B cell (primary cell): ENCODE measurements around the gene FGF21. TPM values are rescaled to one million over a fixed set of nuclear protein-coding genes. Genes with fewer than 3 reads are reported as not detected.
A peak's percentile ranks its signal among the peaks of the same experiment; 100 is the strongest.

Source experiments
- ATAC-seq: fragments of 200-7000 bp; cut with Tn5 transposase; one replicate; pipeline ENCODE4 v1.10.0; 2021; ENCODE audit warnings: low read depth, mild to moderate bottlenecking, moderate number of reproducible peaks, moderate library complexity
- CTCF ChIA-PET: fragments of 350-600 bp; sonication (Branson Sonifier 250); formaldehyde crosslinking; loops from one replicate; lab custom pipeline; 2021; ENCODE audit warnings: antibody characterized with exemption, inconsistent platforms; lab: Charles Lee
- POLR2A ChIA-PET: fragments of 350-600 bp; sonication (Branson Sonifier 250); formaldehyde crosslinking; loops from one replicate; lab custom pipeline; 2021; ENCODE audit warnings: antibody characterized with exemption; lab: Charles Lee
- DNase-seq: peaks from one replicate; pipeline ENCODE4 v3.0.0; 2013
- H2AFZ ChIP-seq: 2 replicates; pipeline ENCODE4 v1.6.1; 2012; ENCODE audit warnings: mild to moderate bottlenecking, low read depth, low read length; ENCODE audit not compliant: insufficient read depth, poor library complexity, severe bottlenecking
- H3K27ac ChIP-seq, 2 donors: 1 replicate in 1 of 2; 2 replicates in 1 of 2; pipeline ENCODE4 v1.5.1; 2012 to 2013; ENCODE audit warnings: low read length in 2 of 2, mild to moderate bottlenecking in 2 of 2, moderate library complexity in 1 of 2
- H3K27me3 ChIP-seq, 4 experiments: fragments of 200-600 bp in 1 of 4; sonication (generic) in 1 of 4; replicated peaks in 1 of 4; 1 replicate in 2 of 4; 2 replicates in 2 of 4; pipeline versions ENCODE4 v1.6.1 to v1.7.0; 2013 to 2016; ENCODE audit warnings: low read length in 3 of 4, mild to moderate bottlenecking in 2 of 4, mixed read lengths in 1 of 4, moderate library complexity in 1 of 4; ENCODE audit not compliant: insufficient read depth in 4 of 4, control insufficient read depth in 3 of 4; ENCODE audit errors: control extremely low read depth in 1 of 4
- H3K36me3 ChIP-seq, 2 experiments: replicated peaks in 1 of 2; 1 replicate in 1 of 2; 2 replicates in 1 of 2; pipeline versions ENCODE4 v1.6.1 to v1.7.1; 2013; ENCODE audit warnings: low read length in 1 of 2; ENCODE audit not compliant: insufficient read depth in 2 of 2, control insufficient read depth in 1 of 2; ENCODE audit errors: control extremely low read depth in 1 of 2, extremely low read depth in 1 of 2
- H3K4me1 ChIP-seq, 2 donors: fragments of 200-600 bp in 1 of 2; sonication (generic) in 1 of 2; 1 replicate in 1 of 2; 2 replicates in 1 of 2; pipeline versions ENCODE4 v1.5.1 to v1.6.1; 2013 to 2017; ENCODE audit warnings: low read length in 2 of 2; ENCODE audit not compliant: control insufficient read depth in 2 of 2, insufficient read depth in 2 of 2
- H3K4me2 ChIP-seq: replicated peaks from 2 replicates; pipeline ENCODE3; 2012; ENCODE audit warnings: mild to moderate bottlenecking, low read depth, low read length; ENCODE audit not compliant: poor library complexity, severe bottlenecking
- H3K4me3 ChIP-seq, 5 experiments: fragments of 200-600 bp in 1 of 5; sonication (generic) in 1 of 5; 1 replicate in 3 of 5; 2 replicates in 2 of 5; pipeline versions ENCODE4 v1.5.1 to v1.7.0; 2011 to 2016; ENCODE audit warnings: low read length in 4 of 5, mild to moderate bottlenecking in 4 of 5, low read depth in 2 of 5, control low read depth in 1 of 5, moderate library complexity in 1 of 5; ENCODE audit not compliant: insufficient read depth in 1 of 5; ENCODE audit errors: control extremely low read depth in 1 of 5, extremely low read depth in 1 of 5
- H3K79me2 ChIP-seq: fragments of 200-600 bp; sonication (generic); one replicate; pipeline ENCODE4 v1.6.0; 2016; ENCODE audit warnings: low read length; ENCODE audit not compliant: control insufficient read depth, insufficient read depth
- H3K9ac ChIP-seq: fragments of 200-600 bp; sonication (generic); 2 replicates; pipeline ENCODE4 v1.6.1; 2017; ENCODE audit warnings: mild to moderate bottlenecking, low read length, moderate library complexity
- H3K9me3 ChIP-seq, 3 donors: one replicate each; pipeline versions ENCODE4 v1.6.1 to v1.7.1; 2013; ENCODE audit warnings: low read length in 2 of 3; ENCODE audit not compliant: control insufficient read depth in 2 of 3, insufficient read depth in 1 of 3; ENCODE audit errors: control extremely low read depth in 1 of 3
- H4K20me1 ChIP-seq: 2 replicates; pipeline ENCODE4 v1.6.0; 2012; ENCODE audit warnings: mild to moderate bottlenecking, low read length; ENCODE audit not compliant: insufficient read depth, control insufficient read depth, poor library complexity, severe bottlenecking
- H3K27ac Mint-ChIP-seq: one replicate; pipeline ENCODE4 v1.8.0; 2021; ENCODE audit warnings: mixed read lengths
- H3K27me3 Mint-ChIP-seq: one replicate; pipeline ENCODE4 v1.8.0; 2021; ENCODE audit warnings: mixed read lengths
- H3K4me1 Mint-ChIP-seq: one replicate; pipeline ENCODE4 v1.8.0; 2021; ENCODE audit warnings: mixed read lengths
- H3K4me3 Mint-ChIP-seq: one replicate; pipeline ENCODE4 v1.8.0; 2021; ENCODE audit warnings: mixed read lengths
- H3K9me3 Mint-ChIP-seq: one replicate; pipeline ENCODE4 v1.8.0; 2022; ENCODE audit warnings: mixed read lengths; ENCODE audit not compliant: insufficient read depth
- CTCF ChIP-seq: fragments of 200-600 bp; IDR thresholded peaks from one replicate; pipeline ENCODE4 v1.8.0; 2022; ENCODE audit warnings: antibody characterized with exemption, mild to moderate bottlenecking
- EZH2 ChIP-seq: IDR thresholded peaks from 2 replicates; pipeline ENCODE4 v1.6.1; 2012; ENCODE audit warnings: borderline replicate concordance, low read depth, mild to moderate bottlenecking, moderate library complexity, low read length; ENCODE audit not compliant: insufficient read depth, poor library complexity, severe bottlenecking
- WGBS: methylation state at CpG from one replicate; pipeline ENCODE4 v1.1.5; 2013; ENCODE audit warnings: missing lambda C conversion rate; ENCODE audit not compliant: insufficient coverage; 5-methylcytosine and 5-hydroxymethylcytosine counted together
- intact Hi-C: fragments of 100-400 bp; cut with micrococcal nuclease; formaldehyde crosslinking; loops from one replicate; pipeline ENCODE4 v1.10.0; 2022
- polyA plus RNA-seq: library from polyadenylated mRNA; depleted of rRNA; stranded (reverse); fragments of >200 nt; gene quantifications from 2 replicates; pipeline ENCODE4 v1.2.3, GENCODE V29; 2012
- total RNA-seq, 2 donors: library from RNA; stranded (reverse); fragments of 120-200 nt in 1 of 2; gene quantifications; 1 replicate in 1 of 2; 2 replicates in 1 of 2; pipeline versions ENCODE4 v1.2.3 to v1.2.4, GENCODE V29; 2013 to 2022

FGF21 gene
- total and polyA plus RNA-seq, 2 donors (not counting 1 experiment from before 2014, with no cell fraction given) = not detected

GRCh38 chr19:48779636-48780035 lies 24.3 kb downstream of the FGF21 start:
- Mint-ChIP-seq H3K9me3 (no peaks in the 10 kb centered on the region), H3K27ac (no peak overlapping the region), H3K27me3 (no peaks in the 10 kb centered on the region), H3K4me1 (peaks cover 19% of the 10 kb centered on the region), H3K4me3 (no peak overlapping the region)
- Histone ChIP-seq H3K4me2 (no peak overlapping the region), H3K27ac (no peak overlapping the region), H4K20me1 (no peaks in the 10 kb centered on the region), H3K4me3 (no peak overlapping the region), H3K36me3 (no peaks in the 10 kb centered on the region), H3K4me1 (peaks cover 3 to 15% of the 10 kb centered on the region in 2 donors), H3K27me3 (no peaks in the 10 kb centered on the region), H2AFZ (no peak overlapping the region), H3K9ac (no peak overlapping the region), H3K79me2 (no peaks in the 10 kb centered on the region), H3K9me3 (peaks cover 0 to 3% (median 0%) of the 10 kb centered on the region in 3 donors)
- DNase-seq (no peak), ATAC-seq (no peak)
- intact Hi-C loops = loop anchor here (10.0 kb wide), 1 partner anchor 305 kb away; the partner anchor contains the start of gene SNRNP70
- no CpG with 5 or more reads among the region's 1 CpG for WGBS
- CTCF ChIA-PET = interaction anchor here (0.6 to 1.5 kb wide), 5 partner anchors 9 to 214 kb away, joined by 3 to 4 read pairs (median 3); partner anchors contain the start of genes GYS1 and RUVBL2
- TF ChIP-seq EZH2 (no peak), CTCF (no peak)
- POLR2A ChIA-PET = interaction anchor here (0.7 kb wide), 1 partner anchor 18 kb away, joined by 8 read pairs; no protein-coding TSS in a partner anchor

GRCh38 chr19:48780631-48781391 lies 25.5 kb downstream of the FGF21 start:
- POLR2A ChIA-PET = interaction anchor here (0.6 kb wide), 1 partner anchor 9 kb away, joined by 7 read pairs; no protein-coding TSS in a partner anchor
- H2AFZ ChIP-seq = no peak overlapping the region

More at GRCh38 chr19:48780631-48781391, 25.5 kb downstream of the FGF21 start:
- intact Hi-C loops = loop anchor here (10.0 kb wide), 1 partner anchor 304 kb away; the partner anchor contains the start of gene SNRNP70
- no peak overlapping the region for H3K4me3 Mint-ChIP-seq
- CTCF ChIA-PET = interaction anchor here (1.1 to 1.5 kb wide), 3 partner anchors 7 to 62 kb away, joined by 3 to 4 read pairs (median 3); no protein-coding TSS in a partner anchor
- H3K9me3 Mint-ChIP-seq = no peaks in the 10 kb centered on the region
- no peaks in the 10 kb centered on the region for H3K27me3 Mint-ChIP-seq
- H3K4me1 ChIP-seq = peaks cover 3 to 15% of the 10 kb centered on the region in 2 donors
- H4K20me1 ChIP-seq = no peaks in the 10 kb centered on the region
- H3K27ac ChIP-seq = no peak overlapping the region
- no peak for ATAC-seq
- peaks cover 19% of the 10 kb centered on the region for H3K4me1 Mint-ChIP-seq
- no peak for DNase-seq
- peaks cover 0 to 3% (median 0%) of the 10 kb centered on the region in 3 donors for H3K9me3 ChIP-seq
- H3K9ac ChIP-seq = no peak overlapping the region
- no peak overlapping the region for H3K4me3 ChIP-seq
- no peak for TF ChIP-seq EZH2
- no peak for TF ChIP-seq CTCF
- H3K36me3 ChIP-seq = no peaks in the 10 kb centered on the region
- no peaks in the 10 kb centered on the region for H3K79me2 ChIP-seq
- no peaks in the 10 kb centered on the region for H3K27me3 ChIP-seq
- WGBS = 77% methylated on average over 5 of the region's 14 CpGs
- no peak overlapping the region for H3K4me2 ChIP-seq
- peak overlapping the region; percentile 5 for H3K27ac Mint-ChIP-seq
